HG02884 (cell line): Measurements from ENCODE around the gene KDM6B.

Source experiments
- ATAC-seq: cut with Tn5 transposase; IDR thresholded peaks from one replicate; pipeline ENCODE4 v1.9.1; 2021; ENCODE audit warnings: mild to moderate bottlenecking, moderate library complexity; ENCODE audit not compliant: unreplicated experiment

KDM6B gene

DNA sequence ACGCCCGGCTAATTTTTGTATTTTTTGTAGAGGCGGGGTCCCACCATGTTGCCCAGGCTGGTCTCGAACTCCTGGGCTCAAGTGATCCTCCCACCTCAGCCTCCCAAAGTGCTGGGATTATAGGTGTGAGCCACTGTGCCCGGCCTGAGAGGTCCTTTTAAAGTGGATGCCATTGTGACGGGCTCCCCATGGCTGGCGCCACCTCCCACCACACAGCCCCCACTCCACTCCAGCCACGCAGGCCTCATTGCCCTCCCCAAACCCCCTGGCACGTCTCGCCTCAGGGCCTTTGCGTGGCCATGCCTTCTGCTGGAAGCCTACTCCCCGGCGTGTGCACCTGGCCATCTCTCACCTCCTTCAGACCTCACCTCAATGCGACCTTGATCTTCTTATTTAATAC is 11.9 kb upstream of the KDM6B start:
- no peak for ATAC-seq

DNA sequence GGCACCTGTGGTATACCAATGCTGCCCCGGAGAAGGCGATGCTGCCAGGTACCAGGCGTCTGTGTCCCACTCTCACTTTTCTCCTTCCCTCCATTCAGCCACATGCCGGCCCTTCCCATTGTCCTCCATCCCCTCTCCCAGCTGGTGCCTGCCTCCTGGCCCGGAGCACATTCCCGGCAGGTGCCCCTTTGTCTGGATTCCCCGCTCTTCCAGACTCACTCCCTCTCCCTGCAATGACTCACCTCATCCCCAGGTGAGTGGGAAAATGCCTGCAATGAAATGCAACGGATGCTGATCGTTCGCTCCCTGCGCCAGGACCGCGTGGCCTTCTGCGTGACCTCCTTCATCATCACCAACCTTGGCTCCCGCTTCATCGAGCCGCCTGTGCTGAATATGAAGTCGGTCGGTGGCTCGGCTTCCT is 10.4 kb upstream of the KDM6B start:
- ATAC-seq: no peak

DNA sequence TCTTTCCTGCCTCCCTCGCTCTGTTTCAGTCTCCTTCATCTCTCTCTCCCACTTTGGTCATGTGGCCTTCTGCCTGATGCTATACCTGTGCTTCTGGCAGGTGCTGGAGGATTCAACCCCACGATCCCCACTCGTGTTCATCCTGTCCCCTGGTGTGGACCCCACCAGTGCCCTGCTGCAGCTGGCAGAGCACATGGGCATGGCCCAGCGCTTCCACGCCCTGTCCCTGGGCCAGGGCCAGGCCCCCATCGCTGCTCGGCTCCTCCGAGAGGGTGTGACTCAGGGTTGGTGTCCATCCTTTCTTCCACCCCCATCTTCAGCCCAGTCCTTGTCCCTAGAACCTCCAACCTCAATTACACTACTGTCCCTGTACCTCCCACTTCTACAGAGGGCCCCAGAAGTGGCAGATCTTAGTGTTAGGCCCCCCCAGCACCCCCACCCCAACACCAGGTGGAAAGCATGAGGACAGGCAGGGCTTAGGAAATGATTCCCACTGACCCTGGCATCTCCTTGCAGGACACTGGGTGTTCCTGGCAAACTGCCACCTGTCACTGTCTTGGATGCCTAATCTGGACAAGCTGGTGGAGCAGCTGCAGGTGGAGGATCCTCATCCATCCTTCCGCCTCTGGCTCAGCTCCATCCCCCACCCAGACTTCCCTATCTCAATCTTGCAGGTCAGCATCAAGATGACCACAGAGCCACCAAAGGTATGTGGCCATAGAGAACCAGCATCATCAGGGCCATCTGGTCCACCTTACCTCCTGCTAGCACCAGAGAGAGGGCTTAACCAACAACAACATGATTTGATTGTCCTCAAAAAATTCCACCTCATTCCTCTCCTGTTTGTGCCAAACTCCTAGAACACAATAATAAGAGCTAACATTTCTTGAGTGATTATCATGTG is 9.7 kb upstream of the KDM6B start:
- ATAC-seq: no peak

DNA sequence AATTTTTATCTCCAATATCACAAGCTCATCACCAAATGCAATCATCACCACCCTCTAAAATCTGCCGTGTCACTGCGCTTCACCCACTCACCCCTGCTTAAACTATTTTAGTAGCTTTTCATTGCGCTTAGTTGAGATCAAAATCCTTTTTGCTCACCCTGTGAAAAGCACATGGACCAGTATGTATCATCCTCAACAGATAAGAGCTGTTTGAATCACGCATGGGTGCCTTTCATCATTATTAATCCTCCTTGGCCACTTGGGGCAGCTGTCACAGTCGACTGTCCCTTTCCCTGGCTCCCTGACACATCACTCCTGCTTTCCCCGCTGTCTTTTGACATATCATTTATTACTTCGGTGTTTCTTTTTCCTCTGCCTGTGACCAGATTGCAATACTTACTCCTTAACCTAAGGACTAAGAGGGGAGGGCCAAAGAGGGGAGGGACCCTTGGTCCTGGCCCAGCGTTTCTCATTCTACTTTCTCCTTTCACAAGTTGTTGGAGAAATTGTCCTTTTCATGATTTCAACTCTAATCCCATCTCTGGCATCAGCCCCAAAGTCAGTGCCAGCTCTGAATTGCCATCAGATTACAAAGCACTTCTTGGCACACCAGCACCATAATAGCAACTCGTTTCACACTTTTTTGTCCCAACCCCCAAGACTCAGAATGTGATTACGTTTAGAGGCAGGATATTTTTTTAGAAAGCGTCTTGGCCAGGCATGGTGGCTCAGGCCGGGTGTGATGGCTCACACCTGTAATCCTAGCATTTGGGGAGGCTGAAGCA is 8.6 kb upstream of the KDM6B start:
- no peak for ATAC-seq

DNA sequence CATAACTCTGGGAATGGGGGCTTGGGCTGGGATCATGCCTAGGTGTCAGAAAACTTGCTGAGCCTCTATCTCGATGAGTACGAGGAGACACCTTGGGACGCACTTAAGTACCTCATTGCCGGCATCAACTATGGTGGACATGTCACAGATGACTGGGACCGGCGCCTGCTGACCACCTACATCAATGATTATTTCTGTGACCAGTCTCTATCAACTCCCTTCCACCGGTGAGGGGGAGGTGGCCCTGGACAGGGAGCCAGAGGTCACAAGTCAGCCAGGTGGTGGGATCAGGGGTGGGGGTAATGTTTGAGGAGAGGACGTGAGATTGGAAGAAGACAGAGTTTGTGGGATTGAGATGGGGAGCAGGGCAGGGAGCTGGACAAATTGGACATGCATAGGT is 3.4 kb upstream of the KDM6B start:
- ATAC-seq: no peak

DNA sequence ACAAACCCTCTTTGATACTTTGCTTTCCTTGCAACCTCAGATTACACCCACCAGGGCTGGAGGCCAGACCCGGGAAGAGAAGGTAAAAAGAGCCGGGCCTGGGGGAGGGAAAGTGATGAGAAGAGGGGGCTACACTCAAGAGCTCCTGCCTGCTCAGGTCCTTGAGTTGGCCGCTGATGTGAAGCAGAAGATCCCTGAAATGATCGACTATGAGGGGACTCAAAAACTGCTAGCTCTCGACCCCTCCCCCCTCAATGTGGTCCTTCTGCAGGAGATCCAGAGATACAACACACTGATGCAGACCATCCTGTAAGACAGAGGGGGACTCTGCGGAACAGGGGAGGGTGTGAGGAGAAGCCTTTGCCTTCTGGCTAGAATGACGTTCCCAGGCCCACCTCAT is 2.8 kb upstream of the KDM6B start:
- no peak for ATAC-seq

DNA sequence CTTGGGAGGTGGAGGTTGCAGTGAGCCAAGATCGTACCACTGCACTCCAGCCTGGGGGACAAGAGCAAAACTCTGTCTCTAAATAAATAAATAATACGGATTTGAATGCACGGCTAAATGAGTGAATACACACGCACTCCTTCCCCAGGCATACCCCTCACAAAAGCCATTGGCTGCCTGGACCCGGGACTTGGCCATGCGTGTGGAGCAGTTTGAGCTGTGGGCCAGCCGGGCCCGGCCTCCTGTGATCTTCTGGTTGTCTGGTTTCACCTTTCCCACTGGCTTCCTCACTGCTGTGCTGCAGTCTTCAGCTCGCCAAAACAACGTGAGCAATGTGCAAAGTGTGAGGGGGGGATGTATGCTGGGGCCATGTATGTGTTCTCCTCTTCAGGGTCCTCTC is 1.6 kb upstream of the KDM6B start:
- ATAC-seq: no peak

DNA sequence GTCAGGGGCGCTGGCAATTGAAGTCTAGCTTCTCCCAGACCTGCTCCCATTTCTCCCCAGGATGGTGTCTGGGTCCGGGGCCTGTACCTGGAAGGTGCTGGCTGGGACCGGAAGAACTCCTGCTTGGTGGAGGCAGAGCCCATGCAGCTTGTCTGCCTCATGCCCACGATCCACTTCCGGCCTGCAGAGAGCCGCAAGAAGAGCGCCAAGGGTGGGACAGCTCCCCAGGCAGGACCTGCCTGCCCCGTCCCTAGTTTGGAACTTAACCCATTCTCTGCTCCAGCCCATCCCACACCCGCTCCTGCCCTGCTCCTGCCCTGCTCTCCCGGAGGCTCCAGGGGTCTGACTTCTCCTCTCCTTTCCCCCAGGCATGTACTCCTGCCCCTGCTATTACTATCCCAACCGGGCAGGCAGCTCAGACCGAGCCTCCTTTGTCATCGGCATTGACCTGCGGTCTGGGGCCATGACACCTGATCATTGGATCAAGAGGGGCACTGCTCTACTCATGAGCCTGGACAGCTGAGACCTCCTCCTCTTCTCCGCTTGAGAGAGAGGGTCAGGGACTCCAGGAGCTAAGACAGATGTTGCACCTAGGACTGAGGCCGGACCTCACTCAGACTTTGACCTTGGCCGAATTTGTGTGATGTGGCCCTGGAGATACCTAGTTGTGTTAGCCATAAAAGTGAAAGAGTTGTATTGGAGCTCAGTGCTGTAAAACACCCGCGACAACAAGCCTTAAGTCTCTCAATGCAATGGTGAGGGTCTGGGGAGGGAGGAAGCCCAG is 814 bp upstream of the KDM6B start:
- no peak for ATAC-seq

DNA sequence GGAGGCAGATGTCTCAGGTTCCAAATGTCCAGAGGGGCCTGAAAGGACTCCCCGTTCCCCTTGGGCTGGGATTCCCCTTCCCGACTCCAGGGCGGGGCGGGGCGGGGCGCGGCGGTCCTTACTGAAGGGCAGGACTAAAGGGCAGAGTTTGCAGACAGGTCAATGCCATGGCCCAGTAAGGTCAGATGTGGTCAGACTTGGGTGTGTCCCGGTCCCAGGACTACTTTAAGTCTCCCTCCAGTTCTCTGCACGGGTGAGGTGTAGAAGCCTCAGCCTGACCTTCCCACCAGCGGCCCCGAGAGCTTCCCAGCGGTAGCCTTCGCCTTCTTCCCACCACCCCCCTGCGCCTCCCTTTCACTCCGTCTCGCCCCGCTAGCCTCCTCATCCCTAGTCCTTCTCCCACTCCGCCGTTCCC is 532 bp downstream of the KDM6B start:
- ATAC-seq: no peak

DNA sequence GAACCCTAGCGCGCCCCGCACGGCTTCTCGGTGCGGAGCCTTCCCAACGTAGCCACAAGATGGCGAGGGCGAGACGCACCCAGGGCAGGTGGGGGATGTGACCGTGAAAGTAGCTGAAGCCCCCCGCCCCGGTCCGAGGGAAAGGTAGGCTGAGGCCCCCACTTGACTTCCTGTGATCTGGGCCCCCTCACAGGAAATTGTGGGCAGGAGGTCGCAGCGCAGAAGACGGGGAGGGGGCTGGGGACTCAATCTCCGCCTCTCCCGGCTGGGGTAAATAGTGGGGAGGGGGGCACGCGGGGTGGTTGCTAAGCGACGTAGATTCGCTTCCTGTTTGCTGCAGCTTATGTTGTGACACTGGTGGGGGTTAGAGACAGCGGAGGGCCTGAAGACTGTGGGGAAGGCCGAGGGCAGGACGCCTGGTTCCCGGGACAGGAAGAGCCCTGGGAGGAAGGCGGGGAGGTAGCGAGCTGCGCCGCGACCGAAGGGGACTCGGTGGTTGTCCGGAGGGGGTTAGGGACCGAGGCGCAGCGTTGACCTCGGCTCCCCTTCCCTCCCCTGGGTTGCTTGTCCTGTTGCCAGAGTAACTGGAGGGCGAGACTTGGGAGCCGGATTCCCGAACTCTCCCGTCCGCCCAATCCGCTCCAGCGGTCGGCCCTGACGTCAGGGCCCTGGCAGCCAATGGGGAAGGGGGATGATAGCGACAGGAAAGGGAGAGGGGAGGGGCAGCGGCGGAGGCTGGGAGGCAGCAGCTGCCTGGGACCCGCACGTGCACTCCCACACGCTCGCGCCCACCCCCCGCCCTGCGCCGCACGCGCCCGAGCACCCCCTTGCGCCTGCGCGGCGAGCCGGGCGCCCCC is 1.2 kb downstream of the KDM6B start:
- peak; percentile 43 for ATAC-seq

DNA sequence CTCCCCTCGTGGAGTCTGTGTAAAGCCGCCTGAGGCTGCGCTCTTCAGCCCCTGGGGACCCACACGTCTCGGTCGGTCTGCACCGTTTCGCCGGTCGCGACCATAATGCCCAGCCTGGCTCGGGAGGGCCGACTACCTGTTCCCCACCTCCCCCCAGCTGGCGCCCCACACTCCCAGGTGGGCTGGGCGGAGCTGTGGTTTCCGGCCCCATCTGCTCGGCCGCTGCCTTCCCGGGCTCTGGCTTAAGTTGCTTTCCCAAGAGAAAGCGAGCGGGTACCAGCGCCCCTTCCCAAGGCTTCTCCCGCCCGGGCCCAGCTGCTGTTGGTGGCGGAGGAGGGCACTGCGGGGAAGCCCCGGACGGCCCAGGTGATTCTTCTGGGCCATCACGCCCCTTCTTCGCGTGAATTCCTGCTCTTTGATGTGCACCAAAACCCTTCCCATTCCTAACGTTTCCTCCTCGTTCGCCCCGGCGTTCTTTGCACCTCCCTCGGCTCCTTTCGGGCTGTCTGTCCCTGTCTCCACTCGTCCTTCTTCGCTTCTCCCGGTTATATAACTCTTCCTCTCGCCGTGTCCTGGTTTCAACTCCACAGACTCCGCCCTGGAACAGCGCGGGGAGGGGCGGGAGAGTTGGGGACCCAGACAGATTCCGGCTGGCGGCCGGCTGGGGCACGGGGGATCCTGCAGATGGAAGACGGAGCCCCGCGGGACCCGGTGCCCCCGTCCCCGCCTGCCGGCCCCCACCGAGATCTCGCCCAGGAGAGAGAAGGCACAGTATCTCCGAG is 2.0 kb downstream of the KDM6B start:
- peak; percentile 31 for ATAC-seq

DNA sequence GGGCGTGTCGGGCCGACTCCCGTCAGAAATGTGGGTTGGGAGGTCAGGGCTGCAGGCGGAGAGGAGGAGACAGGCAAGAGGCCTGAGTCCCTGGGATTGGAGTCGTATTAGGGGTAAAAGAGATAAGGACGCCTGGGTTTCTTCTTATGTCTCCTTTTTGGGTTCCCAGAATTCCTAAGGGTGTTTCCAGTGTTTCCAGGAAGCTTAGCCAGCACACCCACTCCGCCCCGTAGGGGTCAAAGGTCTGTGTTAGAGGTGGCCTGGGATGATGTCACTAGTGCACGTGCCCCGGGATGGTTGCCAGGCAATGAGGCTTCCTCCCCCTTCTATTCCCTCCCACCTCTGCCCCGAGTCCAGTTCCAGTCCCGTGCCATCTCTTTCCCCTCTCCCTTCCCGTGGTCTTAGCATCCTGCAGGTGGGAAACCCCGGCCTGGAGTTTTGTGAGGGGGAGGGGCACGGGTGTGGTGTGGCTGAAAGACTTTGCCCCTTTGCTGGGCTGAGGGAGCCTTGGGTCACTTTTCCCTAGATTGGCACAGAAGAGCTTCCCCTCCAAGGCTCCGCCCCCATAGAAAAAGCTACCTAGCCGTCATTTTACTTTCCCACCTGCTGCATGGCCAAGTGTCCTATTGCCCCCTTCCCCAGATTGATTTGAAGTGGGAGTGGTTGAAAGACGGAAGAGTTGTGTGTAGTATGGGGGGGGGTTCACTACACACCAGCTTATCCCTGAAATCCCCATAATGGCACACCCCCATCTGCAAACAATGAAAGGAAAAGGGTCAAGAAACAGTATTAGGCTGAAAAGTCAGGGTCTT is 2.8 kb downstream of the KDM6B start:
- ATAC-seq: no peak

DNA sequence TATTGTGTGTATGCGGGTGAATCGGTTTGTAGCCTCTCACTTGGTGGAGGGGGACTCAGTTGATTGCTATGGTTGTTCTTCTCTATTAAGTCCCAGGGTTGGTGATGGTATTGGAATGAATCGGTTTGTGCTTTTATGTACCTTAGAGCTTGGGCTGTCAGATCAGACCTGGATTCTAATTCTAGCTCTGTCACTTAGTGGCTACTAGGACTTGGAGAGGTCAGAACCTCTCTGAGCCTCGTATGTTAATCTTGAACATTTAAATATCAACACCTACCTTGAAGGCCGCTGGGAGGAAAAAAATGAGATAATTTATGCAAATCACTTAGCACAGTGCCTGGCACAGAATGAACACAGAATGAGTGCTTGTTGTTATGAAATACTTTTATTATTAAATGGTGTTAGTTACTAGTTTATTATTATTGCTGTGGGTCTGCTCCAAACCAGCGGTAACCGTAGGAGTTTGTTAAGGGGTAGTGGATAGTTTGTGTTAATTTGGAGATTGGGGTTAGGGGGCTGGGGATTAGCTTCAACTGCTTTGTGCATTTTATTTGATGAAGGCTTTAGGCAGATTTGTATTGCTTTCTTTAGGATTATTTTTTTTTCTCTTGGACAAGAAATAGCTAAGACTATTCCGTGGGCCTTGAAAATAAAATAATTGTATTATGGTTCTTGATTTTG is 3.5 kb downstream of the KDM6B start:
- ATAC-seq: no peak

DNA sequence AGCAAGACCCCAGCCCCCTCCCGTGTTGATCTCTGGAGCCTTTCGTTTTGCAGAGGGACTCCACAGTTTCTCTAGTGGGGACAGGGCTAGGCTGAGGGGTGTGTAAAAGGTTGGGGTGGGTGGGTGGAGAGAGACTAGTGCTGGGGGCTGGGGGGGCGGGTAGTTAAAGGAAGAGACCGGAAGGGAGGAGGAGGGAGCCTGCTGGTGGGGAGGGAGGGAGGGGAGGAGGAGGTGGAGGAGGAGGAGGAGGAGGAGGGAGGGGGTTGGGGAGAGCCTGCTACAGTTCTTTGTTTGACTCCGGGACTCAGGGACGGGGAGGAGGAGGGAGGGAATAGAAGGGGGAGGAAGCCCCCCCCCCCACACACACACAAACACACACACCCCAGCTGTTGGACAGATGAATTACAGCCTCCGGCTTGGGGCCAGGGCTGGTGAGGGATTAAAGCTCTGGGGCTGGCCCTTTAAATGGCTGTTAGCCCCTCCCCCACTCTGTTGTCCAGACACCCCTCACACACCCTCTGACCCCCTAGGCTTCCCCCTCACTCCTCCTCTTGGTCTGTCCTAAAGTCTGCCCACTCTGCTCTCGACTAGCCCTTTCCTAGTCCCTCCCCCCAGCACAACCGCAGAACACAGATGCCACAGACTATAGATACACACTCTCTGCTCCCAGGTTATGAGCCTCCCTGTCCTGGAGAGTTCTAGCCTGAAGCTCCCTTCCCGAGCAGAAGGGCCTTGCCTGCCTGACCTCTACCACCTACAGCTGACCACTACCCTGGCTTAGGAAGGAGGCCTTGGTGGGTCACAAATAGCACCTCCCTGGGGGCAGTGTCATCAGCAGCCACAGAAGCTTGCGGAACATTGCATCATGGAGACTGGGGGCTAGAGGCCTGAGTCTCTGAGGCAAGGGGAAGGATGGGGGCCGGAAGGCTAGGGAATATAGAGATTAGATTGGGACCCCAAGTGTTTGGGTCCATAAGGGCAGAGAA is 4.4 kb downstream of the KDM6B start:
- no peak for ATAC-seq

DNA sequence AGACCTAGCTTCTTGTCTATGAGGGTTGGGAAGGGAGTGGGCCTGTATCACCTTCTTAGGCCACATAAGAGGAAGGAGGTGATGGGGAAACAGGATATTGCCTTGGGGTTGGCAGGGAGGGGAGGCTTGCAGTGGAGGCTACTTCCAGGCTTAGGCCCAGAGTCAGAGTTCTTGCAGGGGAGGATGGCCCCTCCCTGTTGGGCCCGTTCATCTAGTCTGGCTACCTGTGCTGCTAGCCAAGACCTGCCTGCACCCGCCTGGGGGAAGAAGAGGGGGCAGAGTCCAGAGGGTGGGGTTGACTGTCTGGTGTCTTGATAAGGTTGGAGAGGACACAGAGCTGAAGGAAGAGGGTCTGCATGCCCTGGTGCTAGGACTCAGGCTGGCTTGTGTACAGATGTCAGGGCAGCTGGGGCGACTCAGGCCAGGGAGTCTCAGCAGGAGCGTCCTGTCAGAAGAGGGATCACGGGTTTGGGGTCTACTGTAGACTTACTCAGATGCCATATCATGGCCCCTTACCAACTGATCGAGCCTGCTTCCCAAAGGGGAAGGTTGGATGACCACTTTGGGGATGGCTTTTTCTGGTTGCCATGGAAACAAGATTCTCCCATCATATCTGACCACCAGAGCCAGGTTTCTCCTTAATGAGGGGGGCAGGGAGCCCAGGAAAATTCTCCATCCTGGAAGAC is 5.3 kb downstream of the KDM6B start:
- no peak for ATAC-seq

DNA sequence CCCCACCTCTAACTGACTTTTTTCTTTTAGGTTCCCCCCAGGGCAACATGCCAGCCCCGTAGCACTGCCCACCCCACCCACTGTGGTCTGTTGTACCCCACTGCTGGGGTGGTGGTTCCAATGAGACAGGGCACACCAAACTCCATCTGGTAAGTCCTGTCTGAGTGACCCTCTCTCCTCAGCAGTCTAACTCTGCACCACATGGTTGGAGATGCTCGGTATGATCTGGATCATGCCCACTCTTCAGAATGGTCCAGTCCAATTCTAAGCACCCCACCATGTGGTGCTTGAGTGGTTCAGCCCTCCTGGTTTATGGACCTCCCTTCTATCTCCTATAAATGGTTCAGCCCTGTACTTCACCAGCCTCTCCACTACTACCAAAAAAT is 5.9 kb downstream of the KDM6B start:
- no peak for ATAC-seq

DNA sequence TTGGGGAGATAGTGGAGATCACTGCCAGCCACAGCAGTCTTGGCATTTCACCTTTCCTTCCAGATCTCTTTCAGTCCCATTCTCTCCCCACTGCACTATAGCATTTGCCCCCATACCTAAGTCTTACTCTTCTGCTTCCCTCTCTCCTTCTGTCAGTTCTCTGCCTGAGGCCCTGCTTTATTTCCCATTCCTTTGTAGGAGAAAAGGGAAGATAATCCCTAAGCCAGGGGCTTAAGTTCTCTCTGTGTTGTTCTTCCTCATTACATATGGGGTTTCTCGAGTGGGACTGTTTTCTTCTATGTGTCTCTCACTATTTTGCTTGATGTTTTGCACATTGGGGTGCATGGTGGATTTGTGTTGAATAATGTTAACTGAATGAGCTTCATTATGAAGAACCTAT is 6.4 kb downstream of the KDM6B start:
- no peak for ATAC-seq
